NCI-H1417 treated with DMSO at 0.1 percent for 48 hours (cell line): ENCODE data around the gene CCDC28B.
A peak's percentile ranks its signal among the peaks of the same experiment; 100 is the strongest.
"Not testable (repeated sequence)": the region's sequence is repeated elsewhere in the genome, so short reads cannot be mapped to it uniquely, and the experiment has no call there.

Experiments
- DNase-seq: peaks from one replicate; lab custom pipeline; 2025; lab: John Stamatoyannopoulos, UW

CCDC28B gene

DNA sequence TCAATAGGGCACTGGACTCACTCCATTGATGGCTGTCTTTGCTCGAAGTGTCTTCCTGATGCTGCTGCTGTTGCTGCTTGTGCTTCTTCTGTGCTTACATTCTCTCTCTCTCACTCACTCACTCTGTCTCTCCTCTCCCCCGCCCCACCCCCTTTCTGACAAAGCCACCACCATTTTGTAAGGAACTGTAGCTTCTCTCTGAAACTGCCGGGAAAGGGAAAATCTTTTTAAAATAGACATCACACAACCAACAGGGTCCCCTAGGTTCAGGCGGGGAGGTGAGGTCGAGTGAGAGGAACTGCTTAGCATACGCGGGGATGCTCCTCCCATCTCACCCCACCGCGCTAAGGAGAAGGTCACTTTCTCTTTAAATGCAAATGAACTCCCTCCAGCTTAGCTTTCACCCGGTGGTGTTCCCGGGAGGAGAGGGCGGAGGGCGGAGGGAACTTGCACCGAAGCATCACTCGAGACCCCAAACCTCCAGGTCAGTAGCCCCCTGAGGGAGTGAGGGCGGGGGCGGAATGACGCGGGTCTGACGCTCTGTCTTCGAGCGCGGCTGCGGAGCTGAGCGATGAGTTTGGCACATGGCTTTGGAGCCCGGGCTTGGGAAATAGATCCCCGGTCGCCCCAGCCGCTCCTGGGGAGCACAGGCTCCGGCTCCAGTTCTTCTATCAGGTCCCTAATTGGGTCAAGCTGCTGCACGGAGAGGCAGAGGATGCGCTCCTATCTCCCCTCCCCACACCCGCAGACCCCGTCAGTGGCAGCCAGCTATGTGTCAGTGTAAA, at the start of gene CCDC28B:
CCDC28B (plus strand) TSS at position 370 of the 785 bp plus-strand sequence. CDS start 1,341 bp downstream, outside the sequence.
- no peak for DNase-seq

DNA sequence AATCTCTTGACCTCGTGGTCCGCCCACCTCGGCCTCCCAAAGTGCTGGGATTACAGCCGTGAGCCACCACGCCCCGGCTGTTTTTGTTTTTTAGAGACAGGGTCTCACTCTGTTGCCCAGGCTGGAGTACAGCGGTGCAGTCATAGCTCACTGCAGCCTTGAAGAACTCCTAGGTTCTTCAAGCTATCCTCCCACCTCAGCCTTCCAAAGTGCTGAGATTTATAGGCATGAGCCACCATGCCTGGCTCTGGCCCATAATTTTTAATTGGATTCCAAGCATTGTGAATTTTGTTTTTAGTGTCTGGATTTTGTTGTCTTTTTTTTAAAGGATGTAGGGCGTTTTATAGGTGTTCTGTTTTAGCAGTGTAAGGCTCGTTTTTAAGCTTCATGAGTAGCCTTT, 49.5 kb upstream of the CCDC28B start:
- DNase-seq: no peak

DNA sequence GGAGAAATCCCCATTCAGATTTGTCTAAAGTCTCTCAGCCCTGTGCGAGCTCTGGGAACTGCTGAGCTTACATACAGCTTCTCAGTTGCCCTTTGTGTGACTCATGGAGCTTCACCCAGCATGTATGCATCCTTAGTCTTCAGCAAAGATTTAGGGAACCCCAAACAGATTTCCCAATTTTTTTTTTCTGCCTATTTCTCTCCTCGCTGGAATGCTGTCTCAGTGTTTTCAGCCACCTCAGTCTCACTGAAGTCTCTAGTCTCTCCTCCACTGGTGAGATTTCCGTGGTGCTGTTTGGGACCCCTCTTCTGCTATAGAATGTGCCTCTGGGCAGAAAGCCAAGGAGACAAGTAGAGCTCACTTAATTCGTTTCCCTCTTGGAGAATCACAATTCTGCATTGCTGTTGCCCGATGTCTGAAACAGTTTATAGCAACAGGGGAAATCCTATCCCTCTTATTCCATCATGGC, 49.0 kb upstream of the CCDC28B start:
- DNase-seq: no peak

DNA sequence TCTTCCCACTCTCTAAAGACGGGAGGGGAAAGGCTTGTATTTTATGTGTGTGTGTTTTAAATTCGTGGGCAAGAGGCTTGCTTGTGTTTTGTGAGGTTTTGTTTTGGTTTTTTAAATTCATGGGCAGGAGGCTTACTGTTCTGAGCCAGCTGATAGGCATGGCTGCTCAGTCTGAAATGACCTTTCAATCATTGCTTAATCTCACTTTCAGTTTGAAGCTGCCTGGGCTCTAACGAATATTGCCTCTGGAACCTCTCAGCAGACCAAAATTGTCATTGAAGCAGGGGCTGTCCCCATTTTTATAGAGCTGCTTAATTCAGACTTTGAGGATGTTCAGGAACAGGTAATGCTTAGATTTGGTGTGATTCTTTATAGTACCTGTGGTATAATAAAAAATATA, 41.2 kb upstream of the CCDC28B start:
- no peak for DNase-seq

DNA sequence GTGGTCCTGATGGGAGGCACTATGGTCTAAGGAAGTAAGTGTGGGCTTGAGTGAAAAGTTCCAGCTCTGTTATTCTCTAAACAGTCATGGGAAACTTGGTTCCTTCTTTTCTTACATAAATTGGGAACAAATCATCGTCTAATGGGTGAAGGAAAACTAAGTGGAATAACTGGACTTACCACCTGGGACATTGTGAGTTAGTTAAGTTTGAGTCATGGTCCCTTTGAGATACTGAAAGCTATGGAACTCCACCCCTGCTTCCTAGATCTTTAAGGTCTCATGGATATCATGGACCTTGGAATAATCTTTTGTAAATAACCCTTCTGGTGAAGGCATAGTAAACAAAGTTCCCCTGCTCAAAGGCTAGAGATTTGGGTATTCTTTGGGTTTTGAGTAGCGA, 37.0 kb upstream of the CCDC28B start:
- no peak for DNase-seq

DNA sequence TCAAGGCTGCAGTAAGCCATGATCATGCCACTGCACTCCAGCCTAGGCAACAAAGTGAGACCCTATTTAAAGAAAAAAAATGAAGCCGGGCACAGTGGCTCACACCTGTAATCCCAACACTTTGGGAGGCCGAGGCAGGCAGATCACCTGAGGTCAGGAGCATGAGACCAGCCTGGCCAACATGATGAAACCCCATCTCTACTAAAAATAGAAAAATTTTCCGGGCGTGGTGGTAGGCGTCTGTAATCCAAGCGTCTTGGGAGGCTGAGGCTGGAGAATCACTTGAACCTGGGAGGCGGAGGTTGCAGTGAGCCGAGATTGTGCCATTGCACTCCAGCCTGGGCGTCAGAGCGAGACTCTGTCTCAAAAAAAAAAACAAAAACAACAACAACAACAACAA, 34.8 kb upstream of the CCDC28B start:
- DNase-seq: not testable (repeated sequence)

DNA sequence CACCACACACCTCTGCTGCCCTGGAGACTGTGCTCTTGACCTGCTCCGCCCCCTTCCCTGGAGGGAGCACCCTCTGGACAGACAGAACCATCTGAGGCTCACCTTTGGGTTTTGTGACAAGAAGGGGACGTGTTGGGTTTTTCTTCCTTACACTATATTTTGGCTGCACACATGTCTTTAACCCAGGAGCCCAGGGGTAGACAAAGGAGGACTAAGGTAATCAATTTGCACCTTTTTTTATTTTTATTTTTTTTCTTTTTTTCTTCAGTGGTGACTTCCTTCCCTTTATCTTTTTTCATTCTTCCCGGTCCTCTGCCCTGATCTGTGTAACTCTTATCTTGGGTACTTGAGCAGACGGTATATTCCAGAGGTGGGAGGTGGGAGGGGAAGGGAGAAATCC, 29.4 kb upstream of the CCDC28B start:
- DNase-seq: no peak

DNA sequence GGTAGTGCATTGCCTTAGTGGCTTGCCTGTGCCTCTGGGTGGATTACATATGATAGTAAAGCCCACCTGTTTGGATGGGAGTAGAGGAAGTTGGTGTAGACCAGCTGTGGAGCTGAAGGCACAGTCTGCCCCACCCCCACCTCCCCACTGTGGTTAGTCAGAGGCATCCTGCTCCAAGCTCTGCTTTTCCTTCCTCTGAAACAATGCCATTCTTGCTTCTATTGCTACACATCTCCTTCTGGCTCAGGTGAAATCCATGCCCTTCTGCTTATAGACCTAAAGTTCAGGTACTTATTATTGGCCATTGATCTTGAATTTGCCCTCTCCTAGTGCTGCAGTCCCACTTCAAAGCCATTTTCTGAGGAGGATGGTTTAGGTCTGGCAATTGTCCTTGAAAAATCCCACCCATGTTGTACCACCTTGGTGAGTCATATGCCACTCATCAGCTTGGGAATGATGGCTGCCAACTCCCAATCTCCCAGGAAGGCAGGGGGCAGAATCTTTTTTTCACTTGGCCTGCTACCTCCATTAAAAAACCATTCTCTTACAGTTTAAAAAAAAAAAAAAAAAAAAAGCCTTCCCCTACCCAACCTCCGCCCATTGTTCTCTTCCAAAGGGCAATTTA, 27.7 kb upstream of the CCDC28B start:
- no peak for DNase-seq

DNA sequence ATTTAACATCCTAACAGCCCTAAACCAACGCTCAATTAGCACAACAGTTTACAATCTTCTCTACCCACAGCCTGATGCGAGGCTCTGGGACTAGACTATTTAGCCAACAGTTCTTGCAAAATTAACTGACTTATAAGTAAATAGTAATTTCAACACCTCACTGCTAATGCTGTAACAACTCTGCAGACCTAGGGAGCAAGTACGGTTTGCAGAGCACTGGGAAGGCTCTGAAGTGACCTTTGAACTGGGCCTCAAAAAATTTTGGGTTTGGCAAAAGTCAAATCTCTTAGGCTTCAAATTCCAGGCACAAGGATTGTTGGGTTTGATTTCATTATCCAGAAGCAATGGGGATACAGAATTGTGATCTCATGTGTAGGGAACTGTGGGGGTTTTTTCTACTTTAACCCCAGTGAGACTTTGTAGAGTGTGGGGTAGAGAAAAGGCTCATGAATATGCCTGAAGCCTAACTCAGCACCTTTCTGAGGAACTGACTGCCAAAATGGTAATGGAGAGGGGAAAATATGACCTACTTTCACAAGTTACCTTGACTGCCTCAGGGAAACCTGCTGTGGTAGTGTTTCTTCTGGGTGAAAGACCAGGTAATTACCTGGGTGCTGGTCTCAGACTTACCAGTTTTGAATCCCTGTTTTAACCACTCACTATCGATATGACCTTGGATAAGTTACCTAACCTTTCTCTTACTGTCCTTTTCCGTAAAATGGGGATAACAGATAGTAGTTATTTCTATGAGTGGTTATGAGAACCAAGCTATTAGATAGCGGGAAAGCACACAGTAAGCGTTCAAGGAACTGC, 21.8 kb upstream of the CCDC28B start:
- DNase-seq: no peak

DNA sequence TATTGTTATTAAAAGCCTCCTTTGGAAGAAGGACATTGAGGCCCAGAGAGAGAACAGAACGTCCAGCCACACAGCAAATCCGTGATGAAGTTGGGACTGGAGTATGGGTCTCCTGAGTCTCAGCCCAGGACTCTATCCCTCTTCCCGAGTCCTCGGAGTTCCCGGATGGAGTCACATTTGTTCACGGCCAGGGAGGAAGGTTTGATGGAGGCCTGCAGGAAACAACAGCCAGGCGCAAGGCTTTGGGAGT, 21.3 kb upstream of the CCDC28B start:
- no peak for DNase-seq

DNA sequence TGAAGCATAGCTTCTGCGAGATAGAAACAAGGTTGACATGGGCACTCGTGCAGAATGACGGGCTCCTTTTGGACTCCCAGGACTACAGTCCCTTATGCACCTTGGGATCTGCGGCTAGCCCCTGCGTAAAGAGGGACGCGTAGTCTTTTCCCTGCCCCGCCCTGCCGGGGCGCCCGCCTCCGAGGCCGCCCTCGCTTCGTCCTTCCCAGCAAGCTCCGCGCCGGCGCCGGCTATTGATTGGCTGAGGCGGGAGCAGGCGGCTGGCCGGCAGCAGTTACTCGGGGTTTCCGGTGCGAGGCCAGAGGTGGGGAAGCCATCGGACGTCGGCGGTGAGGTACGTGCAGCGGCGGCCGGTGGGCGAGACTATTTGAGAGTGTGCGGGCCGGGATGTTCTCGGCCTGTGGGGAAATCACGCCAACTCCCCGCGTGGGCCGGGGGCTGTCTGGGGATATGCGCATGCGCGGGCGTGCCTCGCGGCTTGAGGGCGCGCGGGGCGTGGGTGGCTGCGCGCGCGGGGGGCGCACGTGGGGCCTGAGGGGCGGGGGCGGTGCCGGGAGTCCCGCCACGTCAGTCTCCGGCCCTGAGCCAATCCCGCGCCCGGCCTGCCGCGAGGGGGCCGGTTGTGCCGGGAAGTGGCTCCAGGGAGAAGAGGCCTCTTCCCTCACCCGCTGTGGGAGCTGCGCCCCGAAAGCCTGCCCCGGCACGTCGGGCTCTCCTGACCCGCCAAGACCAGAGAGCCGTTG, 20.8 kb upstream of the CCDC28B start, which contains the start of gene TXLNA:
TXLNA (plus strand) TSS at position 233 of the 743 bp plus-strand sequence. CDS start 671 bp downstream, outside the sequence.
- peak; percentile 84 for DNase-seq

DNA sequence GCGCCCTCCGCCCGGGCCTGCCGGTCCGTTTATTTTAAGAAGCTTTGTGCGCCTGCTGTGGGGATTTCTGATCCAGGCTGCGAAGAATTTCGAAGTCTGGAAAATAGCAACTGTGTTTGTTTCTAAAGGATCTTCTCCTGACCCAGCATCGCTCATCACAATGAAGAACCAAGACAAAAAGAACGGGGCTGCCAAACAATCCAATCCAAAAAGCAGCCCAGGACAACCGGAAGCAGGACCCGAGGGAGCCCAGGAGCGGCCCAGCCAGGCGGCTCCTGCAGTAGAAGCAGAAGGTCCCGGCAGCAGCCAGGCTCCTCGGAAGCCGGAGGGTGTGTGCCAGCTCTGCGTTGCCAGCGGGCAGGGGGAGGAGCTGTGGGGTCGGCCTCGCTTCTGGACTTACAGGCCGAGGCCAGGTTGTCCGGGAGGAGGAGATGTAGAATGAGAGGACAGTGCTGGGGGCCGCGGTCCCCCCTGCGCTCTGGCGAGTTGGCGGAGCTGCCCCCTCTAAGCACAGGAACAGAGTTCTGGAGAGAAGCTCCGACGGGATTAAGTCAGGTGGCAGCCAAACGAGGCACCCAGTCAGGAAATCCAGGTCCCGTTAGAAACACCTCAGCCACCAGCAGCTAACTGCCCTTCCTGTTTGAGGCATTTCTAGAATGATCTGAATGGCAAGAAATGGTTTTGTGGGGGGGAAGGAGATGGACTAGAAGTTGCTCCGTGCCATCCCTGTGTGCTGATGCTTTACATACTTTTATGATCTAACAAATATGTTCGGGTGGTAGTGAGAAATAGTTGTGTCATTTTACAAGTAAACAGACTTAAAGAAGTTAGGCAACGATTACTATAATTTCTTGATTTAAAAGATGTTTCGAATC, 20.0 kb upstream of the CCDC28B start:
- no peak for DNase-seq

DNA sequence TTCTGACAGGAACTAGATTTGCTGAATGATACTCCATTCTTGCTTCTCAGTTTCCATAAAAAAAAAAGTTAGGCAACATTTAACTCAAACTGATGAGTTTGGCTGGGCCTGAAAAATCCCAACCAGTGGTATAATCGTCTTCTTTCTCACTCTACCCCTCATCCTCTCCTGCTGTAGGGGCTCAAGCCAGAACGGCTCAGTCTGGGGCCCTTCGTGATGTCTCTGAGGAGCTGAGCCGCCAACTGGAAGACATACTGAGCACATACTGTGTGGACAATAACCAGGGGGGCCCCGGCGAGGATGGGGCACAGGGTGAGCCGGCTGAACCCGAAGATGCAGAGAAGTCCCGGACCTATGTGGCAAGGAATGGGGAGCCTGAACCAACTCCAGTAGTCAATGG, 19.3 kb upstream of the CCDC28B start:
- no peak for DNase-seq

DNA sequence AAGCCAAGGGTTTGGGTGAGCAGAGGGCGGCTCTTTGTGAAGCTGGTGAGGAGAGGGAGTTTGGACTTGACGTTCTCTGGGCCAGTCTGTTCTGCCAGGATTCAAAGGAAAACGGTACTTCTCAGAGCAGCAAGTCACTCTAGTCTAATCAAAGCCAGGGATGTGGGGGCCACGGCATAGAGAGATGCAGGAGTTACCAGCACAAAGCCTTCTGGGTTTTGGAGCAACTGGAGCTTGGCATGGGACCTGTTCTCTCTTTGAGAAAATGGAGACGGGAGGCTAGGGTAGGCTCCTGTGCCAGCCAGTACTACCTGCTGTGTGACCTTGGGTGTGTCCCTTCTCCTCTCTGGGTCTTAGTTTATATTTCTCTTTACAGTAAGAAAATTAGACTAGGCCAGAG, 18.8 kb upstream of the CCDC28B start:
- no peak for DNase-seq

DNA sequence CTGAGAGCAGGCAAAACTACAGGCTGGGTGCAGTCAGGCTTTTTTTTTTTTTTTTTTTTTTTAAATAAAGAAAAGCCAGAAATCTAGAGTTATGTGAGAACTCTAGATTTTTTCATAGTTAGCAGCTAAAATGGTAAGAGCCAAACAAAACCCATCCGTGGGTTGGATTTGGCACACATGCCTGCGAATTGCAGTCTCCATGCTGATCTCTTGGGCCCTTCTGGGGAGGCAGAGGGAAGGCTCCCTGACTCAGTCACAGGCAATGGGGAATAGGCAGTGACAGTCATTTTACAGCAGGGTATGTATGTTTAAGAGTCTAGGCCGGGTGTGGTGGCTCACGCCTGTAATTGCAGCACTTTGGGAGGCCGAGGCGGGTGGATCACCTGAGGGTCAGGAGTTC, 18.3 kb upstream of the CCDC28B start:
- no peak for DNase-seq

DNA sequence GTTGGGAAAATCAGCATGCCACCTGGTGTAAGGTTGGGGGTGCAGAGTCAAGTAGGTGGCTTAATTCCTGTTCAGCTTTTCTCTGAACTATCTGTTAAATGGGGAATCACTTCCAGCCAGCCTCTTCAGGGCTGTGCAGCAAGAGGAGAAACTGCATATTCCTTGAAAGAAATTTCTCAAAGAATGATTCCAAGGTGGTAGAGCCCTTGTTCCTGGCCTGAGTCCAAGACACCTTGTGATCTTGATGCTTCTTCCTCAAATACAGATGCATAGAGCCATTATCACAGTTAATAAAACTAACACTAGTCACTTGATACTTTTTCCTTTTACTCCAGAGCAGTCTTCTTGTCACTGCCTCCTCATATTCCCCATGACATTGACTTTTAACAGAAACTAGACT, 15.7 kb upstream of the CCDC28B start:
- no peak for DNase-seq

DNA sequence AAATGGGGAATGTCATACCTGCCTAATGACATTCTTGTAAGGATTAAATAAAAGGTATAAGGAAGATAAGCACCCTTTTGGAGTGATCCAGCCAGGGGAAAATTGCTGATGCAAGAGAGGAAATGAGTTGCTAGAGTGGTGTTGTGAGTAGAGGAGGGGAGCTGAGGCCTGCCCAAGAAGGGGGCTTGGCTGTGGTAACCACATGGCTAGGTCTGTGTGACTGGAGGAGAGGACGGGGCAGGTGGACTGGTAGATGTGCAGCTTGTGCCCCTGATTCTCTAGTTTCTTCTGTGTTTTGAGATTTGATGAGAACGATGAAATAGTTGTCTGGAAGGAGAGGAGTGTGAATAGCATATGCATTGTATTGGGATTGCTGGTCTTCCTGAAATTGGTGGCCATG, 14.3 kb upstream of the CCDC28B start:
- no peak for DNase-seq

DNA sequence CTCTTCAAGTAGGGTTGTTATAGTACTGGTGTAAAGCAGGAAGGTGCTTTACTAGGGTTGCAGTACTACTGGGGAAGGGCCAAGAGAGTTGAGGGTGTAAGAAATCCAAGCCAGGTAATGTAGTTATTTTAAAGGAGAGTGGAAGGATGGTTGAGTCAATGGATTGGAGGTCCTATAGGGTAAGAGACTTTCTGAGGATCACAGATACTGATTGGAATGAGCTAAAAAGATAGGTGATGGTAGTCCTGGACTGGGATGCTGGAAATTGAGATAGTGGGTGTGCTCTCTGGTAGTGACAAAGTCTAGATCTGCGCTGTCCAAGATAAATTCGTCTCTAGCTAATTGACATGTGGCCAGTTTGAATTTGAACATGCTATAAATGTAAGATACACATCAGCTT, 13.9 kb upstream of the CCDC28B start:
- no peak for DNase-seq

DNA sequence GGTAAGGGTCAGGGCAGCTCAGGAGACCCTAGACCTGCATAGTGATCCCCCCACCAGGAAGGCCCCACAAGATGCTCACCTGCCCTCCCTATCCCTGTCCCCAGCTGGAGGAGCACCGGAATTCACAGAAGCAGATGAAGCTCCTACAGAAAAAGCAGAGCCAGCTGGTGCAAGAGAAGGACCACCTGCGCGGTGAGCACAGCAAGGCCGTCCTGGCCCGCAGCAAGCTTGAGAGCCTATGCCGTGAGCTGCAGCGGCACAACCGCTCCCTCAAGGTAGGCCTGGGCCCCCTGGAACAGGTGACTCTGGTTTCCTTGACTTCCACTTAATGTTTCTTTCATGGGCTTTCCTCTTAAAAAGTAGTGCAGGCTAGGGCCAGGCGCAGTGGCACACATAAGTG, 12.5 kb upstream of the CCDC28B start:
- no peak for DNase-seq

DNA sequence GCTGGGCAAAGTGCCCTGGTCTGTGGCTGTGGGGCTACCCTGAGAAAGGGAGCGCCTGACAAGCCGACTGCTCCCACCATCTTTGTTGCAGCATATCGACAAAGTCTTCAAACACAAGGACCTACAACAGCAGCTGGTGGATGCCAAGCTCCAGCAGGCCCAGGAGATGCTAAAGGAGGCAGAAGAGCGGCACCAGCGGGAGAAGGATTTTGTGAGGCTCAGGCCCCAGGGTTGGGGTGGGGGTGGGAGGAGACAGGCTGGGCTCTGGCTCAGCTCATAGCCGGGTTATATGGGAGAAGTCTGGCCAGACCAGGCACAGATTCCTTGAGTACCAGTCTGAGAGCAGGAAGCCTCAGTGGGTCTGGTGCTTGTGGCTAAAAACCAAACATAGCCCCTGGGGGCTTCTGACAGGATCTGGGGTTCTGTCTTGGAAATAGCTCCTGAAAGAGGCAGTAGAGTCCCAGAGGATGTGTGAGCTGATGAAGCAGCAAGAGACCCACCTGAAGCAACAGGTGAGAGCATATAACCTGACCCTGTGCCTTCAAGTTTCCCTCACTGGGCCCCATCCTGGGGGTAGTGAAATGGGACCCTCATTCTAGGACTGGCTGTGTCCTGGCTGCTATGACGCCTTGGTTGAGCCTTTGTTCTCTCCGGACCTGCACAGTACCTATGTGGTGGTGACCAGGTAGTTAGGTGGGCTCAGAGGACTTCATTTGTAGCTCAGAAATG, 8.0 kb upstream of the CCDC28B start:
- no peak for DNase-seq

DNA sequence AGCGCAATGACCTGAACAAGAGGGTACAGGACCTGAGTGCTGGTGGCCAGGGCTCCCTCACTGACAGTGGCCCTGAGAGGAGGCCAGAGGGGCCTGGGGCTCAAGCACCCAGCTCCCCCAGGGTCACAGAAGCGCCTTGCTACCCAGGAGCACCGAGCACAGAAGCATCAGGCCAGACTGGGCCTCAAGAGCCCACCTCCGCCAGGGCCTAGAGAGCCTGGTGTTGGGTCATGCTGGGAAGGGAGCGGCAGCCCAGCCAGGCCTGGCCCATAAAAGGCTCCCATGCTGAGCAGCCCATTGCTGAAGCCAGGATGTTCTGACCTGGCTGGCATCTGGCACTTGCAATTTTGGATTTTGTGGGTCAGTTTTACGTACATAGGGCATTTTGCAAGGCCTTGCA, 5.4 kb upstream of the CCDC28B start:
- no peak for DNase-seq
